ENCODE results near the gene GNG3. TPM values are rescaled to one million over a fixed set of nuclear protein-coding genes. Genes with fewer than 3 reads are reported as not detected.

Gene GNG3
- polyA plus RNA-seq, 2 of the 4 experiments (the other 2 are of a cell fraction): not detected

DNA sequence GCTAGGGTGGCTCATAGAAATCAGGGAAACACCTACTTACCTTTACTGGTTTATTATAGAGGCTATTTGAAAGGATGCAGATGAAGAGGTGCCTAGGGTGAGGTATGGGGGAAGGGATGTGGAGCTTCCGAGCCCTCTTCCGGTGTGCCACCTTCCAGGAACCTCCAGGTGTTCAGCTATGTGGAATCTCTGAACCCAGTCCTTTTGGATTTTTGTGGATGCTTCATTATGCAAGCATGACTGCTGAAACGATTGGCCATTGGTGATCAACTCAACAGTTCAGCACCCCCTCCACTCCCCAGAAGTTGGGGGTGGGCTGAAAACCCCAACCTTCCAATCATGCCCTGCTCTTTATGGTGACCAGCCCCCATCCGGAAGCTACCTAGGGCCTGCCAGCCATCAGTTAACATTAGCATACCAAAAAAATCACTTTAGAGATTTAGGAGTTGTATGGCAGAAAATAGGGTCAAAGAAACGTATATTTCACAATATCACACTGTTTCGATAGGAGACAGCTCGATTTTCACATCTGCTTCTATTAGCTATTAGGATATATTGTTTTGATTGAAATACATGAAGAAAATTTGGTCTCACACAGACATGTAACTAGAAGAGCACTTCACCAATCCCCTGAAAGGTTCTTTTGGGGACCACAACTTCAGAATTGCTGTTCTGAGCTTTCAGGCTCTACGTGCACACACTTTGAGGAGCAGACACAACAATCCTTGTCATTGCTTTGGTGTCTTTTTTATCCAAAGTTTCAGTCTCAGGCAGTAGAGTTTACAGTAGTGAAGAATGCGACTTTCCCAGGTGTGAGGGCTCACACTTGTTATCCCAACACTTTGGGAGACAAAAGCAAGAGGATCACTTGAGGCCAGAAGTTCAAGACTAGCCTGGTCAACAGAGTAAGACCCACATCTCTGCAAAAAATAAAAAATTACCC lies 50.6 kb downstream of the GNG3 start:
- peaks cover 16% of the 10 kb centered on the region; the same call in 2 of the 3 replicates for H3K4me1 ChIP-seq
- no peaks in the 10 kb centered on the region for H3K9me3 ChIP-seq
- H3K4me2 ChIP-seq: no peak overlapping the region
- 68% methylated on average over 9 of the region's 9 CpGs for WGBS (ENCODE audit: missing lambda C conversion rate)
- CTCF ChIA-PET: interaction anchor here (0.6 to 3.6 kb wide), 4 partner anchors 11 to 31 kb away, joined by 3 to 19 read pairs (median 6); partner anchors contain the start of gene TMEM179B
- no peak overlapping the region for H3K4me3 ChIP-seq
- POLR2A ChIA-PET: interaction anchor here (1.1 kb wide), 1 partner anchor 83 kb away, joined by 3 read pairs; no protein-coding TSS in a partner anchor
- no peak overlapping the region for H3K27ac ChIP-seq
- FAIRE-seq (no peak), DNase-seq (ENCODE audit: low read depth in 1 of 2, low spot score in 1 of 2) (no peak), ATAC-seq (no peak)
- TF ChIP-seq, protein P1, sequence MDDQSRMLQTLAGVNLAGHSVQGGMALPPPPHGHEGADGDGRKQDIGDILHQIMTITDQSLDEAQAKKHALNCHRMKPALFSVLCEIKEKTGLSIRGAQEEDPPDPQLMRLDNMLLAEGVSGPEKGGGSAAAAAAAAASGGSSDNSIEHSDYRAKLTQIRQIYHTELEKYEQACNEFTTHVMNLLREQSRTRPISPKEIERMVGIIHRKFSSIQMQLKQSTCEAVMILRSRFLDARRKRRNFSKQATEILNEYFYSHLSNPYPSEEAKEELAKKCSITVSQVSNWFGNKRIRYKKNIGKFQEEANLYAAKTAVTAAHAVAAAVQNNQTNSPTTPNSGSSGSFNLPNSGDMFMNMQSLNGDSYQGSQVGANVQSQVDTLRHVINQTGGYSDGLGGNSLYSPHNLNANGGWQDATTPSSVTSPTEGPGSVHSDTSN (IDR thresholded peaks at IDR 0.05): no peak
- TF ChIP-seq, protein P2, sequence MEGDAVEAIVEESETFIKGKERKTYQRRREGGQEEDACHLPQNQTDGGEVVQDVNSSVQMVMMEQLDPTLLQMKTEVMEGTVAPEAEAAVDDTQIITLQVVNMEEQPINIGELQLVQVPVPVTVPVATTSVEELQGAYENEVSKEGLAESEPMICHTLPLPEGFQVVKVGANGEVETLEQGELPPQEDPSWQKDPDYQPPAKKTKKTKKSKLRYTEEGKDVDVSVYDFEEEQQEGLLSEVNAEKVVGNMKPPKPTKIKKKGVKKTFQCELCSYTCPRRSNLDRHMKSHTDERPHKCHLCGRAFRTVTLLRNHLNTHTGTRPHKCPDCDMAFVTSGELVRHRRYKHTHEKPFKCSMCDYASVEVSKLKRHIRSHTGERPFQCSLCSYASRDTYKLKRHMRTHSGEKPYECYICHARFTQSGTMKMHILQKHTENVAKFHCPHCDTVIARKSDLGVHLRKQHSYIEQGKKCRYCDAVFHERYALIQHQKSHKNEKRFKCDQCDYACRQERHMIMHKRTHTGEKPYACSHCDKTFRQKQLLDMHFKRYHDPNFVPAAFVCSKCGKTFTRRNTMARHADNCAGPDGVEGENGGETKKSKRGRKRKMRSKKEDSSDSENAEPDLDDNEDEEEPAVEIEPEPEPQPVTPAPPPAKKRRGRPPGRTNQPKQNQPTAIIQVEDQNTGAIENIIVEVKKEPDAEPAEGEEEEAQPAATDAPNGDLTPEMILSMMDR (IDR thresholded peaks at IDR 0.05): no peak
- TF ChIP-seq FOSL2 (IDR thresholded peaks at IDR 0.05) (no peak), FOSL2 (CRISPR knock-in tag; IDR thresholded peaks at IDR 0.05) (no peak), TP53 (CRISPR knock-in tag; IDR thresholded peaks at IDR 0.05) (no peak), SREBF2 (IDR thresholded peaks at IDR 0.05) (no peak), HOXB13 (CRISPR knock-in tag; IDR thresholded peaks at IDR 0.05; ENCODE audit: low read depth) (no peak), POLR2AphosphoS2 (conservative IDR thresholded peaks at IDR 0.05; ENCODE audit: low read length) (no peak)

Small RNA genes within 50 kb of the gene (small RNA-seq; reads per million reads assigned to genes)
- gene SNORA57: 0 reads per million in 6 experiments

Other genes with a start within 250 kb of the GNG3 start
- 82.0 and 98.0 TPM in 2 replicates for gene AHNAK, start 160.9 kb upstream of the GNG3 start, polyA plus RNA-seq (2011; rRNA removed)
- 41.5 to 62.9 TPM (median 43.3 TPM) in 3 replicates for gene AHNAK, start 160.9 kb upstream of the GNG3 start, polyA plus RNA-seq (2017; fragmentation: RNase III; extraction: RNeasy Plus Mini Kit Qiagen cat#74134 plus additional on column Dnase treatment)
- 1,728 and 1,795 TPM in 2 replicates for gene EEF1G, start 133.8 kb upstream of the GNG3 start, polyA plus RNA-seq (2011; rRNA removed)
- gene EEF1G, start 133.8 kb upstream of the GNG3 start, polyA plus RNA-seq (2017; fragmentation: RNase III; extraction: RNeasy Plus Mini Kit Qiagen cat#74134 plus additional on column Dnase treatment): 1,570 to 1,588 TPM (median 1,580 TPM) in 3 replicates
- gene TUT1, start 116.2 kb upstream of the GNG3 start, polyA plus RNA-seq (2011; rRNA removed): 12.9 and 15.5 TPM in 2 replicates
- gene TUT1, start 116.2 kb upstream of the GNG3 start, polyA plus RNA-seq (2017; fragmentation: RNase III; extraction: RNeasy Plus Mini Kit Qiagen cat#74134 plus additional on column Dnase treatment): 9.9 to 11.7 TPM (median 11.1 TPM) in 3 replicates
- gene MTA2, start 105.8 kb upstream of the GNG3 start, polyA plus RNA-seq (2011; rRNA removed): 21.8 and 44.3 TPM in 2 replicates
- gene MTA2, start 105.8 kb upstream of the GNG3 start, polyA plus RNA-seq (2017; fragmentation: RNase III; extraction: RNeasy Plus Mini Kit Qiagen cat#74134 plus additional on column Dnase treatment): 79.3 to 85.0 TPM (median 84.5 TPM) in 3 replicates
- 15.2 and 19.7 TPM in 2 replicates for gene EML3, start 94.9 kb upstream of the GNG3 start, polyA plus RNA-seq (2011; rRNA removed)
- gene EML3, start 94.9 kb upstream of the GNG3 start, polyA plus RNA-seq (2017; fragmentation: RNase III; extraction: RNeasy Plus Mini Kit Qiagen cat#74134 plus additional on column Dnase treatment): 21.4 to 28.0 TPM (median 27.2 TPM) in 3 replicates
- gene ROM1, start 94.4 kb upstream of the GNG3 start, polyA plus RNA-seq (2011; rRNA removed): 0.92 and 1.6 TPM in 2 replicates
- 2.8 to 3.7 TPM (median 3.2 TPM) in 3 replicates for gene ROM1, start 94.4 kb upstream of the GNG3 start, polyA plus RNA-seq (2017; fragmentation: RNase III; extraction: RNeasy Plus Mini Kit Qiagen cat#74134 plus additional on column Dnase treatment)
- 19.0 and 20.5 TPM in 2 replicates for gene B3GAT3, start 85.7 kb upstream of the GNG3 start, polyA plus RNA-seq (2011; rRNA removed)
- gene B3GAT3, start 85.7 kb upstream of the GNG3 start, polyA plus RNA-seq (2017; fragmentation: RNase III; extraction: RNeasy Plus Mini Kit Qiagen cat#74134 plus additional on column Dnase treatment): 38.1 to 41.0 TPM (median 40.9 TPM) in 3 replicates
- 215 and 308 TPM in 2 replicates for gene GANAB, start 61.1 kb upstream of the GNG3 start, polyA plus RNA-seq (2011; rRNA removed)
- 206 to 220 TPM (median 214 TPM) in 3 replicates for gene GANAB, start 61.1 kb upstream of the GNG3 start, polyA plus RNA-seq (2017; fragmentation: RNase III; extraction: RNeasy Plus Mini Kit Qiagen cat#74134 plus additional on column Dnase treatment)
- gene INTS5, start 54.4 kb upstream of the GNG3 start, polyA plus RNA-seq (2011; rRNA removed): 9.7 and 12.3 TPM in 2 replicates
- 11.2 to 11.8 TPM (median 11.3 TPM) in 3 replicates for gene INTS5, start 54.4 kb upstream of the GNG3 start, polyA plus RNA-seq (2017; fragmentation: RNase III; extraction: RNeasy Plus Mini Kit Qiagen cat#74134 plus additional on column Dnase treatment)
- 89.1 and 91.7 TPM in 2 replicates for gene C11orf98, start 42.5 kb upstream of the GNG3 start, polyA plus RNA-seq (2011; rRNA removed)
- gene C11orf98, start 42.5 kb upstream of the GNG3 start, polyA plus RNA-seq (2017; fragmentation: RNase III; extraction: RNeasy Plus Mini Kit Qiagen cat#74134 plus additional on column Dnase treatment): 128 to 161 TPM (median 140 TPM) in 3 replicates
- 5.4 and 5.7 TPM in 2 replicates for gene CSKMT, start 42.4 kb upstream of the GNG3 start, polyA plus RNA-seq (2011; rRNA removed)
- 12.9 to 18.2 TPM (median 14.3 TPM) in 3 replicates for gene CSKMT, start 42.4 kb upstream of the GNG3 start, polyA plus RNA-seq (2017; fragmentation: RNase III; extraction: RNeasy Plus Mini Kit Qiagen cat#74134 plus additional on column Dnase treatment)
- gene UQCC3, start 36.0 kb upstream of the GNG3 start, polyA plus RNA-seq (2011; rRNA removed): 13.9 and 20.2 TPM in 2 replicates
- 27.8 to 31.1 TPM (median 28.7 TPM) in 3 replicates for gene UQCC3, start 36.0 kb upstream of the GNG3 start, polyA plus RNA-seq (2017; fragmentation: RNase III; extraction: RNeasy Plus Mini Kit Qiagen cat#74134 plus additional on column Dnase treatment)
- 4.1 and 5.3 TPM in 2 replicates for gene LBHD1, start 35.4 kb upstream of the GNG3 start, polyA plus RNA-seq (2011; rRNA removed)
- gene LBHD1, start 35.4 kb upstream of the GNG3 start, polyA plus RNA-seq (2017; fragmentation: RNase III; extraction: RNeasy Plus Mini Kit Qiagen cat#74134 plus additional on column Dnase treatment): 4.9 to 8.3 TPM (median 6.8 TPM) in 3 replicates
- 56.8 and 120 TPM in 2 replicates for gene UBXN1, start 28.6 kb upstream of the GNG3 start, polyA plus RNA-seq (2011; rRNA removed)
- 110 to 117 TPM (median 117 TPM) in 3 replicates for gene UBXN1, start 28.6 kb upstream of the GNG3 start, polyA plus RNA-seq (2017; fragmentation: RNase III; extraction: RNeasy Plus Mini Kit Qiagen cat#74134 plus additional on column Dnase treatment)
- 0.03 and 0.04 TPM in 2 replicates for gene LRRN4CL, start 18.1 kb upstream of the GNG3 start, polyA plus RNA-seq (2011; rRNA removed)
- gene LRRN4CL, start 18.1 kb upstream of the GNG3 start, polyA plus RNA-seq (2017; fragmentation: RNase III; extraction: RNeasy Plus Mini Kit Qiagen cat#74134 plus additional on column Dnase treatment): 0.03 to 0.08 TPM (median 0.08 TPM) in 3 replicates
- gene BSCL2, start 252 bp upstream of the GNG3 start, polyA plus RNA-seq (2011; rRNA removed): 63.9 and 101 TPM in 2 replicates
- 63.0 to 72.4 TPM (median 64.5 TPM) in 3 replicates for gene BSCL2, start 252 bp upstream of the GNG3 start, polyA plus RNA-seq (2017; fragmentation: RNase III; extraction: RNeasy Plus Mini Kit Qiagen cat#74134 plus additional on column Dnase treatment)
- 31.4 and 31.6 TPM in 2 replicates for gene HNRNPUL2, start 19.8 kb downstream of the GNG3 start, polyA plus RNA-seq (2011; rRNA removed)
- 71.3 to 79.5 TPM (median 74.4 TPM) in 3 replicates for gene HNRNPUL2, start 19.8 kb downstream of the GNG3 start, polyA plus RNA-seq (2017; fragmentation: RNase III; extraction: RNeasy Plus Mini Kit Qiagen cat#74134 plus additional on column Dnase treatment)
- 42.6 and 44.0 TPM in 2 replicates for gene TTC9C, start 20.8 kb downstream of the GNG3 start, polyA plus RNA-seq (2011; rRNA removed)
- 32.6 to 34.1 TPM (median 33.5 TPM) in 3 replicates for gene TTC9C, start 20.8 kb downstream of the GNG3 start, polyA plus RNA-seq (2017; fragmentation: RNase III; extraction: RNeasy Plus Mini Kit Qiagen cat#74134 plus additional on column Dnase treatment)
- 3.0 and 3.1 TPM in 2 replicates for gene ZBTB3, start 46.5 kb downstream of the GNG3 start, polyA plus RNA-seq (2011; rRNA removed)
- 1.4 to 2.2 TPM (median 2.0 TPM) in 3 replicates for gene ZBTB3, start 46.5 kb downstream of the GNG3 start, polyA plus RNA-seq (2017; fragmentation: RNase III; extraction: RNeasy Plus Mini Kit Qiagen cat#74134 plus additional on column Dnase treatment)
- 308 and 324 TPM in 2 replicates for gene POLR2G, start 53.9 kb downstream of the GNG3 start, polyA plus RNA-seq (2011; rRNA removed)
- 186 to 199 TPM (median 188 TPM) in 3 replicates for gene POLR2G, start 53.9 kb downstream of the GNG3 start, polyA plus RNA-seq (2017; fragmentation: RNase III; extraction: RNeasy Plus Mini Kit Qiagen cat#74134 plus additional on column Dnase treatment)
- gene TAF6L, start 63.7 kb downstream of the GNG3 start, polyA plus RNA-seq (2011; rRNA removed): 14.0 and 17.5 TPM in 2 replicates
- 20.8 to 23.5 TPM (median 22.7 TPM) in 3 replicates for gene TAF6L, start 63.7 kb downstream of the GNG3 start, polyA plus RNA-seq (2017; fragmentation: RNase III; extraction: RNeasy Plus Mini Kit Qiagen cat#74134 plus additional on column Dnase treatment)
- 64.7 and 105 TPM in 2 replicates for gene TMEM179B, start 79.7 kb downstream of the GNG3 start, polyA plus RNA-seq (2011; rRNA removed)
- gene TMEM179B, start 79.7 kb downstream of the GNG3 start, polyA plus RNA-seq (2017; fragmentation: RNase III; extraction: RNeasy Plus Mini Kit Qiagen cat#74134 plus additional on column Dnase treatment): 57.6 to 64.4 TPM (median 62.8 TPM) in 3 replicates
- gene TMEM223, start 84.3 kb downstream of the GNG3 start, polyA plus RNA-seq (2011; rRNA removed): 20.6 and 26.5 TPM in 2 replicates
- 20.1 to 24.3 TPM (median 23.5 TPM) in 3 replicates for gene TMEM223, start 84.3 kb downstream of the GNG3 start, polyA plus RNA-seq (2017; fragmentation: RNase III; extraction: RNeasy Plus Mini Kit Qiagen cat#74134 plus additional on column Dnase treatment)
- 35.5 and 50.7 TPM in 2 replicates for gene NXF1, start 97.8 kb downstream of the GNG3 start, polyA plus RNA-seq (2011; rRNA removed)
- gene NXF1, start 97.8 kb downstream of the GNG3 start, polyA plus RNA-seq (2017; fragmentation: RNase III; extraction: RNeasy Plus Mini Kit Qiagen cat#74134 plus additional on column Dnase treatment): 46.6 to 47.7 TPM (median 46.9 TPM) in 3 replicates
- 30.3 and 32.3 TPM in 2 replicates for gene STX5, start 124.4 kb downstream of the GNG3 start, polyA plus RNA-seq (2011; rRNA removed)
- 16.8 to 21.0 TPM (median 19.5 TPM) in 3 replicates for gene STX5, start 124.4 kb downstream of the GNG3 start, polyA plus RNA-seq (2017; fragmentation: RNase III; extraction: RNeasy Plus Mini Kit Qiagen cat#74134 plus additional on column Dnase treatment)
- gene TEX54, start 125.2 kb downstream of the GNG3 start, polyA plus RNA-seq (2011; rRNA removed): not detected in 2 replicates
- gene TEX54, start 125.2 kb downstream of the GNG3 start, polyA plus RNA-seq (2017; fragmentation: RNase III; extraction: RNeasy Plus Mini Kit Qiagen cat#74134 plus additional on column Dnase treatment): not detected in 3 replicates
- gene WDR74, start 131.9 kb downstream of the GNG3 start, polyA plus RNA-seq (2011; rRNA removed): 47.6 and 52.9 TPM in 2 replicates
- 88.9 to 100 TPM (median 90.6 TPM) in 3 replicates for gene WDR74, start 131.9 kb downstream of the GNG3 start, polyA plus RNA-seq (2017; fragmentation: RNase III; extraction: RNeasy Plus Mini Kit Qiagen cat#74134 plus additional on column Dnase treatment)
- 1,064 and 1,133 TPM in 2 replicates for gene SLC3A2, start 173.2 kb downstream of the GNG3 start, polyA plus RNA-seq (2011; rRNA removed)
- gene SLC3A2, start 173.2 kb downstream of the GNG3 start, polyA plus RNA-seq (2017; fragmentation: RNase III; extraction: RNeasy Plus Mini Kit Qiagen cat#74134 plus additional on column Dnase treatment): 906 to 1,102 TPM (median 1,007 TPM) in 3 replicates
- gene CHRM1, start 213.7 kb downstream of the GNG3 start, polyA plus RNA-seq (2011; rRNA removed): not detected in 2 replicates
- not detected in 3 replicates for gene CHRM1, start 213.7 kb downstream of the GNG3 start, polyA plus RNA-seq (2017; fragmentation: RNase III; extraction: RNeasy Plus Mini Kit Qiagen cat#74134 plus additional on column Dnase treatment)

All from A549 (cell line).